ENCODE data around the gene FIBCD1.

Gene FIBCD1

GRCh38 chr9:130857864-130858738 is 80.9 kb downstream of the FIBCD1 start:
- peak; percentile 94 for DNase-seq (ENCODE audit: low read depth)

- no peak for DNase-seq (ENCODE audit: low read depth)
These were observed 82.6 kb downstream of the FIBCD1 start for GRCh38 chr9:130856474-130856873.

- DNase-seq (ENCODE audit: low read depth), result no peak
These were observed 84.2 kb downstream of the FIBCD1 start for GRCh38 chr9:130854835-130855234.

GRCh38 chr9:130854092-130854491 is 85.0 kb downstream of the FIBCD1 start:
- DNase-seq (ENCODE audit: low read depth), result no peak

GRCh38 chr9:130852801-130853200 is 86.2 kb downstream of the FIBCD1 start:
- DNase-seq (ENCODE audit: low read depth), result no peak
